GM23248 (cell line): ENCODE results near the gene TENM4.

Source experiments
- EZH2 ChIP-seq: fragments of 200-600 bp; sonication (generic); IDR thresholded peaks from 2 replicates; pipeline ENCODE4 v1.6.1; 2018; ENCODE audit warnings: antibody characterized with exemption, mild to moderate bottlenecking; ENCODE audit not compliant: insufficient read depth, poor library complexity, severe bottlenecking
- EZH2phosphoT487 ChIP-seq: fragments of 200-600 bp; sonication (generic); IDR thresholded peaks from 2 replicates; pipeline ENCODE4 v1.6.1; 2018; ENCODE audit warnings: antibody characterized with exemption, moderate library complexity, mild to moderate bottlenecking, low read depth; ENCODE audit not compliant: insufficient read depth

- TF ChIP-seq EZH2 (no peak), EZH2phosphoT487 (no peak)
Observed at GRCh38 chr11:79402912-79403311, 37.9 kb downstream of the TENM4 start.
